Activated CD4-positive, alpha-beta T cell treated with anti-CD3 and anti-CD28 coated beads, Interleukin-2, amount 50 U/mL, for 24 hours (primary cell): Measurements from ENCODE around the gene TGOLN2.

Experiments
- DNase-seq, 2 donors: peaks; one replicate each; pipeline ENCODE4 v3.0.0-alpha.2; 2020; ENCODE audit warnings: low read depth in 1 of 2, low spot score in 1 of 2

TGOLN2 gene

DNA sequence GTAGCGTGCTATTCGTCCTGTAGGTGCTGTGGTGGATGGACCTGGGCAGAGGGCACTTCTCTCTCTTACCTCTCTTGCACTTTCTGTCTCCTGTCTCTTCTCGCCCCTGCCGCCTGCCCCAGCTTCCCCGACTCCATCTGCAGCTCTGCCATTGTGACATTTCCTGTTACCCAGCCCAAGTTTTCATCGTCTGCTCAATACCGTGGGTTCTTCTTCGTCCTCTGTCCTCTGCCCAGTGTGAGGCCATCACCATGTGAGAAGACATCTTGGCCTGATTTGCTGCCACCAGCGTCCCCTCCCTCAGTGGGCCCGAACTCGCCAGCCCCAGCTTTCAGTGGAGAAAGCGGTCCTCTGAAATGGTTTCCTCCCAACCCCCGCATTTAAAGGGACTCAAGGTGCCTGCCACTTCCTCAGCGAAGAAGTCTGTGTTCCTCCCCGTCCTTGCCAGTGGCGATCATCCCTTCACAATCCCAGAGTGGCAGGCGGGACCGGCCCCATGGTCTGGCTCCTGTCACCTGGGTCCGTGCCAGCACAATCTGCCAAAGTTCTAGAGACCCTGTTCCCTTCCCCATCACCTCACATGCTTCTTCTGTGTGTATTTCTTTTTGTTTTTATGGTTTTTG lies 18.0 kb downstream of the TGOLN2 start:
- no peak for DNase-seq

DNA sequence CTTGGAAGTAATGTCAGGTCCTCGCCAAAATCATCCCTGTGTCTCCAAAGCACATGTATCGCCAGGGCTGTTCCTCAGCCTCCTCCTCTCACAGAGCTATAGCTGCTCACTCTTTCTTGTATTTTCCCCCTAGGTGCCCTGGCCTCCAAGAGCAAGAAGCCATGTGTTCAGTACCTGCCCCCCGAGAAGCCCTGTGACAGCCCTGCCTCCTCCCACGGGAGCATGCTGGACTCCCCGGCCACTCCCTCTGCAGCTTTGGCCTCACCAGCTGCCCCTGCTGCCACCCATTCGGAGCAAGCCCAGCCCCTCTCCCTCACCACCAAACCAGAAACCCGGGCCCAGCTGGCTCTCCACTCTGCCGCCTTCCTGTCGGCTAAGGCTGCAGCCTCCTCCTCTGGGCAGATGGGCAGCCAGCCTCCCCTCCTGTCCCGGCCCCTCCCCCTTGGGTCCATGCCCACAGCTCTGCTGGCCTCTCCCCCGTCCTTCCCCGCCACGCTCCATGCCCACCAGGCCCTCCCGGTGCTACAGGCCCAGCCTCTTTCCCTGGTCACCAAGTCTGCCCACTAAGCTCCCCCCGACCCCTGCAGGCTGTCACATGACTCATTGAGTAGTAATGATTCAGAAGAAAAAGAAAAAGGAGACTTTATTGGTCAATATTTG lies 18.8 kb downstream of the TGOLN2 start:
- no peak for DNase-seq

GRCh38 chr2:85308201-85308600 lies 19.6 kb downstream of the TGOLN2 start:
- no peak for DNase-seq

DNA sequence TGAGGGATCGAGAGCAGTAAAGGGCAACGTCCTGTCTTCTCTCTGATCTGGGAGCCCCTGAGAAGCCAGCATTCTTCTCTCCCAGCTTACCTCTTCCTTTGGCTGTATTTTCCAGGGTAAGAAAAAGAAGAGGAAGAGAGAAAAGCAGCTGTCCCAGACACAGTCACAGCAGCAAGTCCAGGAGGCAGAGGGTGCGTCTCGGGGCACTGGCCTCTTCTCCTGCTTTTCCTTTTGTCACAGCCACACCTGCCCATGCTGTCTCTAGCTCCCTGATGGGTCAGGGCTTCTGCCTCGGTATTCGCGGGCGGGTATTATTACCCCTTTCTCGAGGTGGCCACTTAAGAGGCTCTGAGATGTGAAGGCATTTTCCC lies 20.3 kb downstream of the TGOLN2 start:
- no peak for DNase-seq

GRCh38 chr2:85303780-85304531 lies 23.8 kb downstream of the TGOLN2 start:
- DNase-seq, result no peak

- DNase-seq, result no peak
Observed at GRCh38 chr2:85302121-85302520, 25.7 kb downstream of the TGOLN2 start.

GRCh38 chr2:85291425-85292023 lies 36.3 kb downstream of the TGOLN2 start:
- no peak for DNase-seq

DNA sequence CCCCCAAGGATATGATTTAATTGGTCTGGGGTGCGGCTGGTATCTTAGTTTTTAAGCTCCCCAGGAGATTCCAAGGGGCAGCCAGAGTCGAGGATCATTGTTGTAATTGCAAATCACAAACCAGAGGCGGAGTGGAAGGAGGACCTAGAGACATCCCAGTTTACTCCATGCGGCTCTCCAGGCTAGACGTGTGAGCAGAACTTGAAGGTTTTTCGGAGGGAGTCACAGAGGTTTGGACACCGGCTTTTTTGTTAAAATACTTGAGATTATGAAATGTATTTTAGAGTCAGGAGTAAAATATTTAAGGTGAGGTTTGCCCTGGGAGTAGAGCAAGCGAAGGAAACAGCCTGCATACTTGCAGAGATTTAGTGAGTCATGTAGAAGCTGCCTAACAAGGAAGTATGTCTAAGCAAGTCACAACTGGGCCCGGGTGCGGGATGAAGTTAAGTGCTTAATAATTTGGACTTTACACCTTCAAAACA lies 39.5 kb downstream of the TGOLN2 start:
- no peak for DNase-seq

DNA sequence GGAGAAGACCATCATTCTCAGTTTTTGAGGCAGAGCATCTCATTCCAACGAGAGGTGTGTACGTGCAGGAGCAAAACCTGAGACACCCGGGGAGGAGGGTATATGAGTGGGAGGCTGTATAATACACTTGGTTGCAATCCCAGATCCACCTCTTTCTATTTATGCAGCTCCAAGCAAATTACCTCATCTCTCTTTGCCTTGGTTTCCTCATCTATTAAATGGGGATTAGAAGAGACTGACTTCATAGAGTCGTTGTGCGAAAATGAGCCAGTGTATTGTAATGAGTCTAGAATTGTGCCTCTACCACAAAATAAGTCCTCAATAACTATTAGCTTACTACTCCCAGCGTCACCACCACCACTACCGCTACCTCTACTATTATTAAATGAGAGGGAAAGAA lies 40.1 kb downstream of the TGOLN2 start:
- DNase-seq, result no peak

DNA sequence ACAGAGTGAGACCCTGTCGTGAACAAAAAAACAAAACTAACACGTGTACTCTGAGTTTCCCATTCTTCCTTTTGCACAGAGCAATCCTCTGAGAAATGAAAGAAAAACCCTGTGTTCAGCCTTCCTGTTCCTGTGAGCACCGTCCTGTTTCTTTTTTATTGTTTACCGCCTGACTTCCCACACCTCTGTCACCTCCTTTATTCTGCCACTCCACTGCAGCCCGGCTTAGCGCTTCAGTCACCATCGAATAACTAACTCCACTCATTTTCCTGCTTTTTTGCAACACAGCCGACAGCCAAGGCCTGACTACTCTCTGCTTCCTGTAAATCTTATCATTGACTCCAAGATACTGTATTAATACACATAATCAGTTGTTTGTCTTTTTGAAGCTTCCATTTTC lies 40.9 kb downstream of the TGOLN2 start:
- no peak for DNase-seq

- DNase-seq, result no peak
Observed at GRCh38 chr2:85283641-85284040, 44.1 kb downstream of the TGOLN2 start.

GRCh38 chr2:85282914-85283313 lies 44.9 kb downstream of the TGOLN2 start:
- DNase-seq, result no peak

GRCh38 chr2:85281553-85281952 lies 46.2 kb downstream of the TGOLN2 start:
- DNase-seq, result no peak

GRCh38 chr2:85278361-85278760 lies 49.4 kb downstream of the TGOLN2 start:
- DNase-seq, result no peak

DNA sequence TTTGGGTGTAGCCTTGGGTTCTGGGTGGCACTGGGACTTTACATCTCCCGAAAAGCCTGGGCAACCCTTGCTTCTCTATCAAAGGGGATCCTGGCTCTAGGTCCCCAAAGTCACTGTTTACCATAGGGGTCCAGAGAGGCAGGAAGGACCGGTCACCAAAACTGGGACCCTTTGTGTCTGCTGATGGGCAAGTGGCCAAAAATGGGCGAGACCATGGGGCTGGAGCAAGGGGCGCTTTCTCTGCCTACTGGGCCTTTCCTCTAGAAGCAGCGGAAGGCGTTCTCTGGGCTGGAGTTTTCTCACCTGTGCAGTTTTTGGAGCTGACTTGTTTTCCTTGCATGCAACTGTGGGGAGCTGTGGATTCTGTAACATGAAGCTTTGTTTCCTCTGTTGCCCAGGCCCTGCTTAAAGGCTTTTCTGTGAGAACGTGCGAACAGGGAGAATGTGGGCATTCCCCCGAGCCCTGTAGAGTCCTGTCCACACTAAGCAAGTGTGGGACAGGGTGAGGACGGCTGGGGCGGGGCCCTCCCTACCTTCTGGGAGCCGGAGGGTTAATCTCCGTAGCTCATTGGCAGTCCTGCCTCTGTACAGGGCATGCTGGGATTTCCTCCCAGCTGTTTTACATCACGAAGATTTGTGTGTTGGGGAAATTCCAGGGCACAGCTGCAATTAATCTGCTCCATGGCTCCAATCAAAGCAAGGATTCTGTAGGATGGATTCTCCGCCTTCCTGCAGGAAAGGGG lies 50.2 kb downstream of the TGOLN2 start:
- no peak for DNase-seq

DNA sequence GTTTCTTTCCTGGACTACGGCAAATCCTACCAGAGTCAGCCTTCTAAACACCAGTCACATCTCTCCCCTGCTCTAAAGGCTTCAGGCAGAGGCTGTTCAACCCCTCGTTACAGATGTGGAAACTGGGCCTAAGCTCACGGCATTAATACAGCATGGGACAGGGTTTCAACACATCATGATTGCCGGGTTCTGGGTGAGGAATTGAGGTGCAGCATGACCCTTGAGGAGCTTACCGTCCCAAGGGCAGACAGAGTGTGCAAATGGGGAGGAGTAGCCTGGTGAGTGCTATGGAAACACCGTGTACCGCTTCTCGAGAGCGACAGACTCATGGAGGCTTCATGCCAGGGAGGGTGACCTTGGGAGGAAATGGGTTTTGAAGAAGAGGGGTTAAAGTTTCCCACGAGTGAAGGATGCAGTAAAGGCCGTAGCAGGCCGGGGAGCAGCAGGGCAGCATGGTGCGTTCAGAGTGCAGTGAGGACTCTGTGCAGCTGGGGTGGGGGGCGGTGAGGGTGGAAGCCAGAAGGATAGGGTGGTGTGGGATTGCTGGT lies 51.1 kb downstream of the TGOLN2 start:
- no peak for DNase-seq

DNA sequence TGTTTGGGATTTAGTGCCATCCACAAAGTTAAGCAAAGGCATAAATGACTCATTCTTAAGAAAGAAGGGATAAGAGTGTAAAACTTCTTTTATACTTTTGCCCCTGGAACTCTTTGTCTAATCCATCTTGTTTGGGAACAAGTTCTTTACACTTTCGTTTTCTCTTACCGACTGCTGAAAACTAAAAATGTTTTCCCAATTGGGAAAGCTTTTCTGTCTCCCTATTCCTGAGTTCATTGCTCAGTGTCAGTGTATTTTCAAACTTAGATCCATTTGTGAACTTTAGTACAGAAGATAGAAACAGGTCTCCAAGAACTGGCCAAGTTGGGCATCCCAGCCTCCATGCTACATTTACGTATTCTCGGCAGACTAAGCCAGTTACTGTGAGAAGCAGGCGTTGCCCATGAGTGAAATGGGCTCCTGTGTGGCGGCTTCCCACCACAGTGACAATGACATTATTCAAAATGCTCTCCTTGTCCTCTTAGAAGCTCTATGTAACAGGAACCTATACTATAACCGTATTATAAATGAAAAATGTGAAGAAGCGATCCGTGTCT lies 51.7 kb downstream of the TGOLN2 start:
- DNase-seq, result no peak

DNA sequence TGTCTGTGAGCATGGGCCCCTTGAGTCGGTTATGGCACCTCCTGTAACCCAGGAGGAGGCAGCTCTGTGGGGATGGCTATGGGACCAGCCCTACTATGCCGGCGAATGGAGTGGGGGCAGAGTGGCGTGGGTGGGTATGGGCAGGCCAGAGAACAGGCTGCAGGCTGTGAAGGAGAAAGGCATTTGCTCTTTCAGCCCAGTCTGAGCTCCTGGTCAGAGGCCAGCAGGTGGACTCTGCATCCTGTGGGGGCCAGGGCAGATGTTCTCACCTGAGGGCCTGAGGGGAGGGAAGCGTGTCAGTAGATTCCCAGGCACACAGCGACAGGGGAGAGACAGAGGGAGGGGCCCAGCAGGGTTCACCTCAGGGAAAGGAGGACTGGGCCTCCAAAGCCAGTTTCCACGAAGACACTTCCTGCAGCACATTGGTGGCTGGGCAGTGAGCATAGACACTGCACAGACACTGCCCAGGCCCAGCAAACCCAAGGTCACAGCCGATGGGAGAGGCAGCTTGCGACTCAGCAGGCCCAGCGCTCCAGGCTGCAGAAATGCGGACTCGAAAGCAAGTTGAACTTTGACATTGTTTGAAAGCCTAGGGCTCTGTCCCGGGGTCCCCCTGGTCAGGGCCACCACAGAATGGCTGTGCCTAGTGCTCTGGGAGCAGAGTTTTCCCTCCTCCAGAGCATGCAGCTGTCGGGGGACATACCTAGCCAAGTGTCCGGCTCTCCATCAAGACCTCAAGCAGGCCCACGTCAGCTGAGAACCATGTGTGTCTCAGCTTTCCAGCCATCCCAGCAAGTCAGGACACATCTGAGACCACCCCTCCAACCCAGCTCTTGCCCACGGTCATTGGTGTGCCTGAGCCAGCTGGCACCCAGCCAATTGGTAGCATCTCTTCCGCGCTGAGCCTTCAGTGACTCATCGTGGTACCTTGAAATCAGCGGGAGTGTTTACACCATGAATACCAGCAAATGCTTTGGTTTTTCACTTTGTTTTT lies 53.8 kb downstream of the TGOLN2 start:
- no peak for DNase-seq

GRCh38 chr2:85272357-85272756 lies 55.4 kb downstream of the TGOLN2 start:
- DNase-seq, result no peak
